ENCODE data around the gene SOS1. TPM values are rescaled to one million over a fixed set of nuclear protein-coding genes. Genes with fewer than 3 reads are reported as not detected.

SOS1 gene
- total RNA-seq: 18.2 and 20.0 TPM in 2 replicates

GRCh38 chr2:39120771-39121522 is at the start of gene SOS1:
SOS1 (minus strand) TSS chr2:39121051; CDS start chr2:39120422, 629 bp downstream.

Small RNA genes within 50 kb of the gene (small RNA-seq; reads per million reads assigned to genes)
- not detected for gene HSPE1P13
- gene RF00019: not detected
- not detected for gene RN7SL96P
- 0.14 reads per million for gene RNU6-198P

Other genes starting within 250 kb of the SOS1 start
- 19.2 and 22.6 TPM in 2 replicates for gene DHX57, start 245.1 kb downstream of the SOS1 start, total RNA-seq
- gene MORN2, start 245.1 kb downstream of the SOS1 start, total RNA-seq: 14.3 and 21.6 TPM in 2 replicates
- 1.2 and 1.5 TPM in 2 replicates for gene ARHGEF33, start 231.2 kb downstream of the SOS1 start, total RNA-seq
- 0.39 and 0.54 TPM in 2 replicates for gene CDKL4, start 122.9 kb upstream of the SOS1 start, total RNA-seq

Data from placental epithelial cell (primary cell).